Vagina (tissue), 2 donors: ENCODE data around the gene SEMA6A.

Source experiments
- POLR2A ChIP-seq, 2 donors: fragments of 450-650 bp; IDR thresholded peaks; one replicate each; pipeline ENCODE4 v1.6.1; 2017; ENCODE audit warnings: antibody characterized with exemption in 2 of 2, mild to moderate bottlenecking in 2 of 2, moderate library complexity in 2 of 2
- TF ChIP-seq, protein P1 (sequence below), 3 experiments: fragments of 450-650 bp in 2 of 3; fragments of 200-600 bp in 1 of 3; sonication (generic) in 1 of 3; IDR thresholded peaks; one replicate each; pipeline ENCODE4 v1.5.1; 2017 to 2019; ENCODE audit warnings: antibody characterized with exemption in 3 of 3, mild to moderate bottlenecking in 2 of 3, moderate library complexity in 2 of 3

DNA sequence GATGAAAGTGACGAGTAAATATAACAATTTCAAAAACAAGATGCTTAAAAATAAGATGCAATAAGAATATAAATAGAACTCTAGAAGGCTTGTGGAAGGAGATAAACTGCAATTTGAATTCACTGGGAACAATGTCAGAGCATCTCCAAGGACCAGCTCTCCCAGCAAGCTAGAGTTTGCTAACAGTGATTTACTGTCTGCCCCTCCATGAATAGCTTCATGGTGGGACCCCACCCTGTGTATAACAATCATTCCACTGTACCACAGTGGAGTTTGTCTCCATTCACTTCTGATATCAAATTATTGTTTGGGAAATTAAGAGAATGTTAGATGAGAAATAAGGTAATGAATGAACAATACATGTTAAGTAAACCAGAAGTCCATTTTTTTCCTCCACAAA lies 7.3 kb upstream of the SEMA6A start:
- TF ChIP-seq, protein P1, sequence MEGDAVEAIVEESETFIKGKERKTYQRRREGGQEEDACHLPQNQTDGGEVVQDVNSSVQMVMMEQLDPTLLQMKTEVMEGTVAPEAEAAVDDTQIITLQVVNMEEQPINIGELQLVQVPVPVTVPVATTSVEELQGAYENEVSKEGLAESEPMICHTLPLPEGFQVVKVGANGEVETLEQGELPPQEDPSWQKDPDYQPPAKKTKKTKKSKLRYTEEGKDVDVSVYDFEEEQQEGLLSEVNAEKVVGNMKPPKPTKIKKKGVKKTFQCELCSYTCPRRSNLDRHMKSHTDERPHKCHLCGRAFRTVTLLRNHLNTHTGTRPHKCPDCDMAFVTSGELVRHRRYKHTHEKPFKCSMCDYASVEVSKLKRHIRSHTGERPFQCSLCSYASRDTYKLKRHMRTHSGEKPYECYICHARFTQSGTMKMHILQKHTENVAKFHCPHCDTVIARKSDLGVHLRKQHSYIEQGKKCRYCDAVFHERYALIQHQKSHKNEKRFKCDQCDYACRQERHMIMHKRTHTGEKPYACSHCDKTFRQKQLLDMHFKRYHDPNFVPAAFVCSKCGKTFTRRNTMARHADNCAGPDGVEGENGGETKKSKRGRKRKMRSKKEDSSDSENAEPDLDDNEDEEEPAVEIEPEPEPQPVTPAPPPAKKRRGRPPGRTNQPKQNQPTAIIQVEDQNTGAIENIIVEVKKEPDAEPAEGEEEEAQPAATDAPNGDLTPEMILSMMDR (IDR thresholded peaks at IDR 0.05) = no peak
- no peak for TF ChIP-seq POLR2A (IDR thresholded peaks at IDR 0.05)
